Caco-2 (cell line): ENCODE results near the gene SDSL. TPM values are rescaled to one million over a fixed set of nuclear protein-coding genes. Genes with fewer than 3 reads are reported as not detected.

ENCODE experiments used
- BruUV-seq: library from RNA; stranded (reverse); fragments of 400-500 nt; replicated peaks from 2 replicates; lab custom pipeline; 2021; lab: Mats Ljungman, UMichigan
- CTCF ChIA-PET: fragments of 300-600 bp; sonication (Branson Sonifier 250); formaldehyde crosslinking; loops from one replicate; lab custom pipeline; 2022; ENCODE audit warnings: antibody characterized with exemption; lab: Charles Lee
- POLR2A ChIA-PET: fragments of 300-600 bp; sonication (Branson Sonifier 250); formaldehyde crosslinking; loops from one replicate; lab custom pipeline; 2022; ENCODE audit warnings: antibody characterized with exemption; lab: Charles Lee
- DNase-seq, 2 experiments: peaks; one replicate each; pipeline versions ENCODE4 v3.0.0 to v3.0.0-alpha.2; 2020 to 2022
- H3K27me3 ChIP-seq: replicated peaks from 2 replicates; pipeline ENCODE4 v1.6.0; 2011; ENCODE audit warnings: low read length; ENCODE audit not compliant: control insufficient read depth, insufficient read depth
- H3K36me3 ChIP-seq: 2 replicates; pipeline ENCODE4 v1.5.1; 2011; ENCODE audit warnings: low read length; ENCODE audit not compliant: control insufficient read depth, insufficient read depth
- H3K4me1 ChIP-seq: fragments of 250-450 bp; sonication (Bioruptor Pico); 2 replicates; pipeline ENCODE4 v1.5.1; 2020; ENCODE audit warnings: mild to moderate bottlenecking
- H3K4me3 ChIP-seq: 2 replicates; pipeline ENCODE4 v1.5.1; 2011; ENCODE audit warnings: low read depth, mild to moderate bottlenecking, control low read depth, low read length
- H3K9me3 ChIP-seq: fragments of 250-450 bp; sonication (Bioruptor Pico); 2 replicates; pipeline ENCODE4 v1.5.1; 2020; ENCODE audit warnings: mild to moderate bottlenecking, moderate library complexity
- H3K27ac Mint-ChIP-seq: one replicate; pipeline ENCODE4 v1.8.0; 2022; ENCODE audit warnings: mixed read lengths; ENCODE audit not compliant: unreplicated experiment
- H3K27me3 Mint-ChIP-seq: one replicate; pipeline ENCODE4 v1.8.0; 2022; ENCODE audit warnings: mixed read lengths; ENCODE audit not compliant: insufficient read depth, unreplicated experiment
- H3K36me3 Mint-ChIP-seq: one replicate; pipeline ENCODE4 v1.8.0; 2022; ENCODE audit warnings: mild to moderate bottlenecking, mixed read lengths; ENCODE audit not compliant: insufficient read depth, unreplicated experiment
- H3K4me1 Mint-ChIP-seq: one replicate; pipeline ENCODE4 v1.8.0; 2022; ENCODE audit warnings: low read depth, mixed read lengths; ENCODE audit not compliant: unreplicated experiment
- H3K4me3 Mint-ChIP-seq: one replicate; pipeline ENCODE4 v1.8.0; 2022; ENCODE audit warnings: mild to moderate bottlenecking, moderate library complexity, mixed read lengths; ENCODE audit not compliant: unreplicated experiment
- H3K9me3 Mint-ChIP-seq: one replicate; pipeline ENCODE4 v1.8.0; 2022; ENCODE audit warnings: mixed read lengths; ENCODE audit not compliant: unreplicated experiment
- intact Hi-C: fragments of 100-400 bp; cut with micrococcal nuclease; formaldehyde crosslinking; loops from one replicate; pipeline ENCODE4 v1.10.0; 2022; ENCODE audit not compliant: unreplicated experiment
- total RNA-seq: library from RNA; stranded (reverse); gene quantifications from 2 replicates; pipeline ENCODE4 v1.2.3, GENCODE V29; 2022
- TF ChIP-seq, protein P1 (sequence below), 2 experiments: fragments of 200-600 bp in 1 of 2; IDR thresholded peaks; 1 replicate in 1 of 2; 2 replicates in 1 of 2; pipeline versions ENCODE4 v1.5.1 to v1.8.0; 2011 to 2022; ENCODE audit warnings: antibody characterized with exemption in 1 of 2, control low read depth in 1 of 2, inconsistent platforms in 1 of 2, low read depth in 1 of 2, low read length in 1 of 2, mild to moderate bottlenecking in 1 of 2, moderate library complexity in 1 of 2; ENCODE audit not compliant: insufficient read depth in 1 of 2, severe bottlenecking in 1 of 2, unreplicated experiment in 1 of 2

Gene SDSL
- total RNA-seq, 1 experiment from 2014 or later: 4.5 TPM

DNA sequence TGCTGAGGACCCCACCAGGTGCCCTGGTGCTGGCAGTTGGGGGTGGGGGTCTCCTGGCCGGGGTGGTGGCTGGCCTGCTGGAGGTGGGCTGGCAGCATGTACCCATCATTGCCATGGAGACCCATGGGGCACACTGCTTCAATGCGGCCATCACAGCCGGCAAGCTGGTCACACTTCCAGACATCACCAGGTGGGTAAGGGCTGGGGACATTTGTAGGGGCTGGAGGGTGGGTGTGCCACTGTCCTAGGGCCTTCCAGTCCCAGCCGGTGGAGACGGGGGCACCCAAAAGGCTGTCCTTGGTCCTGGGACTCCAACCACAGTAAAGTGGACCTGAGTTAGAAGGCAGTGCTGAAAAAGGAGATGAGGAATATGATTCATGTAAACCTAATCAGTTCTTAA, 13.2 kb downstream of the SDSL start:
- intact Hi-C loops: no loop called here
- Mint-ChIP-seq H3K4me1 (no peaks in the 10 kb centered on the region), H3K27ac (no peak overlapping the region), H3K4me3 (no peak overlapping the region), H3K9me3 (no peaks in the 10 kb centered on the region), H3K27me3 (no peaks in the 10 kb centered on the region), H3K36me3 (no peaks in the 10 kb centered on the region)
- Histone ChIP-seq H3K27me3 (no peaks in the 10 kb centered on the region; the same call in 1 of the 2 replicates), H3K36me3 (no peaks in the 10 kb centered on the region), H3K9me3 (no peaks in the 10 kb centered on the region), H3K4me3 (no peak overlapping the region), H3K4me1 (no peaks in the 10 kb centered on the region)
- ChIA-PET POLR2A (no interaction called here), CTCF (interaction anchor here (0.5 kb wide), 1 partner anchor 38 kb away, joined by 3 read pairs; no protein-coding TSS in a partner anchor)
- TF ChIP-seq, protein P1, sequence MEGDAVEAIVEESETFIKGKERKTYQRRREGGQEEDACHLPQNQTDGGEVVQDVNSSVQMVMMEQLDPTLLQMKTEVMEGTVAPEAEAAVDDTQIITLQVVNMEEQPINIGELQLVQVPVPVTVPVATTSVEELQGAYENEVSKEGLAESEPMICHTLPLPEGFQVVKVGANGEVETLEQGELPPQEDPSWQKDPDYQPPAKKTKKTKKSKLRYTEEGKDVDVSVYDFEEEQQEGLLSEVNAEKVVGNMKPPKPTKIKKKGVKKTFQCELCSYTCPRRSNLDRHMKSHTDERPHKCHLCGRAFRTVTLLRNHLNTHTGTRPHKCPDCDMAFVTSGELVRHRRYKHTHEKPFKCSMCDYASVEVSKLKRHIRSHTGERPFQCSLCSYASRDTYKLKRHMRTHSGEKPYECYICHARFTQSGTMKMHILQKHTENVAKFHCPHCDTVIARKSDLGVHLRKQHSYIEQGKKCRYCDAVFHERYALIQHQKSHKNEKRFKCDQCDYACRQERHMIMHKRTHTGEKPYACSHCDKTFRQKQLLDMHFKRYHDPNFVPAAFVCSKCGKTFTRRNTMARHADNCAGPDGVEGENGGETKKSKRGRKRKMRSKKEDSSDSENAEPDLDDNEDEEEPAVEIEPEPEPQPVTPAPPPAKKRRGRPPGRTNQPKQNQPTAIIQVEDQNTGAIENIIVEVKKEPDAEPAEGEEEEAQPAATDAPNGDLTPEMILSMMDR (IDR thresholded peaks at IDR 0.05; ENCODE audit: insufficient read depth in 1 of 2, low read depth in 1 of 2, low read length in 1 of 2, severe bottlenecking in 1 of 2, unreplicated experiment in 1 of 2): no peak
- no TSS peak for BruUV-seq
- no peak for DNase-seq

DNA sequence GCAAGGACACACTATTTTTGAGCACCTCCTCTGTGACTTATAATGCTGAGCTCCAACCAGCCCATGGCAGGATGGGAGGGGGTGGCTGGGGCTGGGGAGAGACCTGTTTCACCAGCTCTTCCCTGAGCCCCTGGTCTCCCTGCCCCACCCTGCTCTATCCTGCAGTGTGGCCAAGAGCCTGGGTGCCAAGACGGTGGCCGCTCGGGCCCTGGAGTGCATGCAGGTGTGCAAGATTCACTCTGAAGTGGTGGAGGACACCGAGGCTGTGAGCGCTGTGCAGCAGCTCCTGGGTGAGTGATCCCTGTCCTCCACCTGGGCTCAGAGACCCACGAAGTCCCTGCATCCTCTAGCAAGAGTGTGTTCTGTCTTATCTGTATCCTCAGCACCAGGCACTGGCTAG, 14.4 kb downstream of the SDSL start:
- no peak overlapping the region for H3K27ac Mint-ChIP-seq
- no peaks in the 10 kb centered on the region for H3K36me3 Mint-ChIP-seq
- Histone ChIP-seq H3K4me1 (no peaks in the 10 kb centered on the region), H3K27me3 (no peaks in the 10 kb centered on the region; the same call in 1 of the 2 replicates), H3K4me3 (no peak overlapping the region), H3K36me3 (no peaks in the 10 kb centered on the region), H3K9me3 (no peaks in the 10 kb centered on the region)
- no peak for DNase-seq
- ChIA-PET POLR2A (no interaction called here), CTCF (interaction anchor here (0.6 to 0.9 kb wide), 2 partner anchors 11 to 101 kb away, joined by 3 read pairs; partner anchors contain the start of gene SLC8B1)
- H3K27me3 Mint-ChIP-seq: no peaks in the 10 kb centered on the region
- TF ChIP-seq, protein P1 (IDR thresholded peaks at IDR 0.05; ENCODE audit: insufficient read depth in 1 of 2, low read depth in 1 of 2, low read length in 1 of 2, severe bottlenecking in 1 of 2, unreplicated experiment in 1 of 2): no peak
- BruUV-seq: no TSS peak
- intact Hi-C loops: no loop called here
- H3K9me3 Mint-ChIP-seq: no peaks in the 10 kb centered on the region
- no peak overlapping the region for H3K4me3 Mint-ChIP-seq
- H3K4me1 Mint-ChIP-seq: peaks cover 6% of the 10 kb centered on the region

DNA sequence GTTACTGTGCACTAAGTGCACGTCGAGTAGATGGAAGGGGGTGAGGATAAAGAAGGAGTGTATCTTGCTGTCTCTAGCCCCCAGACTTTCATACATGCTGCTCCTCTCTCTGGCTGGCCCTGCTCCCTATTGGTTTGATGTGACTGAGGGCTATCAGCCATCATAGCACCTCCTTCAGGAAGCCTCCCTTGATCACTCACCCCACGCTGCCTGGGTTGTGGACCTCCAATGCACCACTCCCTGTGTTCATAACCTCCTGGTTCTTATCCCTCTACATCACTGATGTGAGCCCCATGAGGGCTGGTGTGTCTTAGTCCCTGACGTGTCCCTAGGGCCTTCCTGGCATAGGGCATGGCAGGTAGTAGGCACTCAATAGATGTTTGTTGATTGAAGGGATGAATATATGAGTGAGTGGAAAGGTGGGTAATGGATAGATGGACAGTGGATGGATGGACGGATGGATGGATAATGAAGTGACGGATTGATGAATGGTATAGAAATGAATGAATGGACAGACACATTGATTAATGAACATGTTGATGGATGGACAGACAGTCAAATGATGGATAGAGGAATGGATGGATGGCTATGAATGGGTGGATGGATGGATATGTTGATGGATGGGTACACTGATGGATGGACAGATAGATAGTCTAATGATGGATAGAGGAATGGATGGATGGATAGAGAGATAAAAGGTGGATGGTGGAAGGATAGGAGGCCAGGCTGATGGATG, 15.0 kb downstream of the SDSL start:
- POLR2A ChIA-PET: no interaction called here
- H3K4me3 Mint-ChIP-seq: no peak overlapping the region
- no peaks in the 10 kb centered on the region for H3K9me3 Mint-ChIP-seq
- TF ChIP-seq, protein P1 (IDR thresholded peaks at IDR 0.05; ENCODE audit: insufficient read depth in 1 of 2, low read depth in 1 of 2, low read length in 1 of 2, severe bottlenecking in 1 of 2, unreplicated experiment in 1 of 2): no peak
- H3K27me3 Mint-ChIP-seq: no peaks in the 10 kb centered on the region
- CTCF ChIA-PET: interaction anchor here (0.6 to 0.9 kb wide), 2 partner anchors 12 to 102 kb away, joined by 3 read pairs; partner anchors contain the start of gene SLC8B1
- intact Hi-C loops: no loop called here
- Histone ChIP-seq H3K4me3 (no peak overlapping the region), H3K4me1 (no peaks in the 10 kb centered on the region), H3K9me3 (no peaks in the 10 kb centered on the region), H3K27me3 (no peaks in the 10 kb centered on the region; the same call in 1 of the 2 replicates), H3K36me3 (no peaks in the 10 kb centered on the region)
- H3K4me1 Mint-ChIP-seq: peaks cover 6% of the 10 kb centered on the region
- no TSS peak for BruUV-seq
- H3K36me3 Mint-ChIP-seq: no peaks in the 10 kb centered on the region
- DNase-seq: no peak
- no peak overlapping the region for H3K27ac Mint-ChIP-seq
